NCI-H345 treated with DMSO at 0.1 percent for 48 hours (cell line): Measurements from ENCODE around the gene ZNF729.
"Not testable (repeated sequence)": the region's sequence is repeated elsewhere in the genome, so short reads cannot be mapped to it uniquely, and the experiment has no call there.

ENCODE experiments used
- DNase-seq: peaks from one replicate; lab custom pipeline; 2025; ENCODE audit not compliant: unreplicated experiment; lab: John Stamatoyannopoulos, UW

The ZNF729 gene

GRCh38 chr19:22286151-22286810 is at the start of gene ZNF729:
Gene ZNF729 (plus strand): TSS chr19:22286441. CDS start chr19:22286526, 85 bp downstream.
- no peak for DNase-seq

- DNase-seq, result no peak
Measured at GRCh38 chr19:22256856-22257255, 29.4 kb upstream of the ZNF729 start.

GRCh38 chr19:22257381-22257780 is 28.9 kb upstream of the ZNF729 start:
- DNase-seq, result no peak

- DNase-seq, result no peak
Measured at GRCh38 chr19:22257916-22258315, 28.3 kb upstream of the ZNF729 start.

- DNase-seq, result no peak
Measured at GRCh38 chr19:22260499-22260898, 25.7 kb upstream of the ZNF729 start.

- no peak for DNase-seq
Measured at GRCh38 chr19:22261596-22261995, 24.6 kb upstream of the ZNF729 start.

- no peak for DNase-seq
Measured at GRCh38 chr19:22263121-22263520, 23.1 kb upstream of the ZNF729 start.

- not testable (repeated sequence) for DNase-seq
Measured at GRCh38 chr19:22321554-22321953, 35.3 kb downstream of the ZNF729 start.

- no peak for DNase-seq
Measured at GRCh38 chr19:22326219-22326618, 40.0 kb downstream of the ZNF729 start.

- no peak for DNase-seq
Measured at GRCh38 chr19:22327321-22327720, 41.1 kb downstream of the ZNF729 start.

- DNase-seq, result no peak
Measured at GRCh38 chr19:22331521-22331920, 45.3 kb downstream of the ZNF729 start.

- DNase-seq, result no peak
Measured at GRCh38 chr19:22332924-22333323, 46.7 kb downstream of the ZNF729 start.

GRCh38 chr19:22335716-22336115 is 49.5 kb downstream of the ZNF729 start:
- no peak for DNase-seq

GRCh38 chr19:22354665-22355064 is 68.4 kb downstream of the ZNF729 start:
- no peak for DNase-seq
